GM19240 (cell line): ENCODE data around the gene KCNK5.

ENCODE experiments used
- DNase-seq: peaks from one replicate; pipeline ENCODE4 v3.0.0; 2011; ENCODE audit warnings: low spot score; ENCODE audit not compliant: insufficient read length

Gene KCNK5

DNA sequence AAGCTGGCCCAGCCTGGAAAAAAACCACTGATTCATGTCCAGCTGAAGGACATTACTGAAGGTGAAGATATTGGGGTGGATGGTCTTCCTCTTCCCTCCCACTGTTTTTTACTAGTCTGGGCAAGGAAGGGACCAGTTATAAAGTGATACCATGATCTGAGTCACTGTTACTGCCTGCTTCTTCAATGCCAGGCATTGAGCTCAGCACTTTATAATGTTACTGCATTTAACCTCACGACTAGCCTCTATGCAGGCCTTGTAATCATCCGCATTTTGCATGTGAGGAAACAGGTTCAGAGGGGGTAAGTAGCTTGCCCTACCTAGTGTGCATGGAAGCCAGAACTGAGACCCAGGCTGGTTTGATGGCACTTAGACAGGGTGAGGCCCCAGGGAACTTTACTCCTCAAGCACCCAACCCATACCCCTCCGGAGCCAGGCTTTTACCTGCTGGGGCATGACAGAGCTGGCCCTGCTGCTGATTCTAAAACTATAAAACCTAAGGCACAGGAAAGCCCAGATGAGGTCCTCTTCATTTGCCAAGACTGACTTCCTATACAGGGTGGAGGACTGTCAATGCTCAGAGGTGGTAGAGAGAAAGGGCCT, 11.0 kb upstream of the KCNK5 start:
- DNase-seq: no peak

DNA sequence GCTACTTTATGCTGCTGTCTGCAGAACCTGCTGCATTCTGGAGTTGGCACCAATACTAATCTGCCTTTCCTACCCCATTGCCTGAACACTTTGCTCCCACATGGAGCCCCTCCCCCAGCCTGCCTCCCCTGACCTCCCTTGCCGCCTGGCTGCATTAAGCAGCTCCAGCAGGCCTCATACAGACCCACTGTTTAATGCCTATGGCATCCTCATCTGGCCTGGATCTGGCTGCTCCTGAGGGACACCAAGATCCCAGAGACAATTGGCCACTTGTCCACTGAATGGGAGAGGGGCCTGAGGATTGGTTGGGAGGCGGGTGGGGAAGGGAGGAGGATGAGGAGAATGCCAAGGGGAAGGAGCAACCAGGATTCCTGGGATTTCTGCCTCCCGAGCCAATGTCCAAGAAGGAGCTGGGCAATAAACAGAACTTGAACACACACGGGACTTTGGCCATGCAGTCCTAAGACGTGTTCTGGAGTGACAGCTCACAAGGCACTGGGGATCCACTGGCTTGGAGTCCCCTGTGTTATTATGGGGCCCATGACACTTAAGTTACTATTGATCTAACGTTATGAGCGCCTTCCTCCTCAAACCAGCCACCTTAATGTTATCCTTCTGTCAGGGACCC, 10.4 kb upstream of the KCNK5 start:
- DNase-seq: no peak

DNA sequence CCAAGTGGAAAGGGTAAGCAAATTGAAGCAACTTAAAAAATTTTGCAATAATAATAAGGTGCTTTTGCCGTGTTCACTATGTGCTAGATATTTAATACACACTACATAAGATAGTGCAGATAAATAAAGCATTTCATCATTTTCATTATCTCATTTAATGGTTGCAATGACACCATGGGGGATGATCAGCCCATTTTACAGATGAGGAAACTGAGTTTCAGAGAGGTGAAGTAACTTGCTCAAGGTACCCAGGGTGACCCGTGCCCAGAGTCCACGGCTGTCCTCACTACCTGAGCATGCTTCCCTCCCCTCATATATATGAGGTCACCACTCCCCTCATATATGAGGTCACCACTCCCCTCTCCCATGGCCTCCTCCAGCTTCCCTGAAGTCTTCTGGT, 7.5 kb upstream of the KCNK5 start:
- DNase-seq: no peak

DNA sequence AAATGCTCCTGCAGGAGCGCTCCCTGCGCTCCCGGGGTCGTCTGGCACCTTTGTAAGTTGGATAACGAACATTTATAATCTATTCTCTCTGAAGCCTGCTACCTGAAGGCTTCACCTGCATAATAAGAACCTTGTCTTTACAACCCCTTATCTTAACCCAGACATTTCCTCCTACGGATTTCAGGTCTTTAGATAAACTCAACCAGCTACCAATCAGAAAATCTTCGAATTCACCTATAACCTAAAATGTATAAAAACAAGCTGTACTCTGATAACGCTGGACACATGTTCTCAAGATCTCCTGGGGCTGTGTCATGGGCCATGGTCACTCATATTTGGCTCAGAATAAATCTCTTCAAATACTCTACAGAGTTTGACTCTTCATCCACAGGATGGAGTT, 4.1 kb upstream of the KCNK5 start:
- DNase-seq: no peak

DNA sequence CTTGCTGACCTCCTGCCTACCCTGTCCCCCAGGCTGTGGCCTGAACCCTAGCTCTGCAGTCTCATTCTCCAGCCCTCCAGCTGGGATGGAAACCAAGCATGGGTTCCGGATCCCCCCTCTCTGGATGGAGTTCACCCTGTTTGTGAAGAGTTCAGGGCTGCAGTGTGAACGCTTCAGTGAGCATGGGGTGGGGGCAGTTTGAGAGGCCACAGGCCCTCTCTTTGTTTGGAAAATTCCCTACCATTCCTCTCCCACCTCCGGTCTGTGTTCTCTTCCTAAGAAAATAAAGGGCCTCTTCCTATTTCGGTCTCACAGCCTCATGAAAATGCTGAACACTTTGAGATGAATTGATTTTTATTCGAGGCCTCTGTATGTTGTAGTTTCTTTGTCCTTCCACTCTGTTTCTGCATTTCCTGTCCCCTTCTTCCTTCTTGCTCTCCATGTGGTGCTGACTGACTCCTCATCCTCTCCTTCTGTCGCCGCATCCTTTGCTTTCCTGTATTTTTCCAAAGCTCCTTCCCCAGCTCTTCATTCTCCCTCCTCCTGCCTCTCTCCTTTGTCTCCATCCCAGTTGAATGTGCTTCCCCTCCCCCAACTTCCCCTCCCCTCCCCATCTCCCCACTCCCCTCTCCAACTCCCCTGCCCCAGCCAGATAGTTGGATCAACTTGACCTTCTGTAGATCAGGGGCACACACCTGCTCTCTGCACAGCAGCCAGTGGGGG, 2.4 kb upstream of the KCNK5 start:
- no peak for DNase-seq

- no peak for DNase-seq
Observed at GRCh38 chr6:39230654-39231035, 1.4 kb upstream of the KCNK5 start.

DNA sequence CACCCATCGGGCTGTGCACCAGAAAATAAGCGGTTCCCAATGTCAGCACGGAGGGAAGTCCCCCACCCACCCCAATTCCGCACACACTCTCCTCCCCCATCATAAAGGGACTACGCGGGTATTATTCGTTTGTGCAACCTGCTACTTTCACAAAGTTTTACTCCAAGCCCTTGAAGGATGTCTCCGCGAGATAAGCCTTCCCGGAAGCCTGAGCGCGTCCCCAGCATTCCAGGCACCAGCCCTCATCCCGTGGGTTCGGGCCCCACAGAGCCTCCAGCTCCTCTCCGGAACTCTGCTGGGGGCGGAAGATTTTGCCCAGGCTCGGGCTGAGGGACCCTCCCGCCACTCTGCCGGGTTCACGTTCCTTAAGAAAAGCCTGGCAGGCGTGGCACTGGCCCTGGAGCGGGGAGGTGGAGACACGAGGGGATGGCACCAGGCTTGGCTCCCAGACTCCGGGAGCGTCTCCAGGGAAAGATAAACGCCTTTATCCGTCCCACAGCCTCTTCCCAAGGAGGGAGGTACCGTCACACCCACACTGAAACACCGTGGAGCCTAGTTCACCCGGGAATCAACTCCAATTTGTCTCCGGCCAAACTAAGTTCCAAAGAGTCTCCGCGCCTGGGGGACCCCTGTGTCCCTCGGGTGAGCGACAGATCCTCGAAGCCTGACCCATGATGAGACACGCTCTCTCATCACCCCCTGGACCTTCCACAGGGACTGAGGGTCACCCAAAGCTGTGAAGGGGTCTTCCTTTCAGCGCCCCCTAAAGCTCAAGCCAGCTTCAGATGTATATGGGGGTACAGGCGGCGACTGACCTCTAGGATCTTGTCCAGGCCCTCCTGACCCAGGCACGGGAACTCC, 934 bp downstream of the KCNK5 start:
- DNase-seq: no peak

DNA sequence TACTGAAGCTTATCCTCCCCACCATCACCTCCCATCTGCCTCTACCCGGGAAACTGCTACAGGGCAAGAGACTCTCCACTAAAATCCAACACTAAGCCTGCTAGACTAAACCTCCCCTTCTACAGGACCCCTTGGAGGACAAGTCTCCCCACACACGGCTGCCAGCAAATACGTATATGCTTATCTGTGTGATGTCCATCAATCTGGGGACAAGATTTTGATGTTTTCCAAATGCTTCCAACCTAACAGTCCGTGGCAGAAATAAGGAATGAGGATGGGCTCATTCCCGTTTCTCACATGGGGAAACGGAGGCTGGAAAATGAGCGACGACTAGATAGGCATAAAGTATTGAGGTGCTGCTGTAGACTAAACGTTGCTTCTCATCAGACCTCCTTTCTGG, 1.8 kb downstream of the KCNK5 start:
- DNase-seq: no peak

DNA sequence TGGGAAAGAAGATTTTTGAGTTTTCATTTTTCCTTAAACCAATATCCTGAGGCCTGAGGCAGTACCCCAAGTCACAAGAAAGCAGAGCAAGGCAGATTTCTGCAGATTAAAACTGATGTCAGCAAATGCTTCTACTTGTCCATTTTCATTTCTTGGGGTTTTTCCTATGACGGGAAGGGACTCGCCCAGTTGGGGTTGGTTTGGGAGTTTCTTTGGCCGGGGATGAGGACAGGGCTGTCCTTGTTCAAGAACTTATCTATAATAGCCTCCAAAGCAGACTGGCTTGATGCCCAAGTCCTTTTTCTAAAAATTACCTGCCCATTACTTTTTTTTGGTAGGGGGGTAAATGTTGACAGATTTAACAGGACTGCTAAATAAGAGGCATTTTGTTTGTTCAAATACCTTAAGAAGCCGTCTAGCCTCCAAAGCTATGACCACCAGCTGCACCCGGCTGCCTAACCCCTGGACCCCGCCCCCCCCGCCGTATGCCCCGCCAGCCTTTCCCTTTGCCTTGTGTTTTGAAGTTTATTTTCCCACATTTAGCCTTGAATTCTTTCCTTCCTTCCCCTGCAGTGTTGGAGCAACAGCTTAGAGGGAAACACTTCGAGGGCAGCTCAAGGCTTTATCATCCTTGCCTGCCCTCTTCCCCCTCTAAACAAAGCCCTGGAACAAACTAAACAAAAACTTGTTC, 2.5 kb downstream of the KCNK5 start:
- no peak for DNase-seq

- no peak for DNase-seq
Observed at GRCh38 chr6:39225946-39226437, 3.3 kb downstream of the KCNK5 start.

GRCh38 chr6:39225543-39225942, 3.7 kb downstream of the KCNK5 start:
- DNase-seq: no peak

DNA sequence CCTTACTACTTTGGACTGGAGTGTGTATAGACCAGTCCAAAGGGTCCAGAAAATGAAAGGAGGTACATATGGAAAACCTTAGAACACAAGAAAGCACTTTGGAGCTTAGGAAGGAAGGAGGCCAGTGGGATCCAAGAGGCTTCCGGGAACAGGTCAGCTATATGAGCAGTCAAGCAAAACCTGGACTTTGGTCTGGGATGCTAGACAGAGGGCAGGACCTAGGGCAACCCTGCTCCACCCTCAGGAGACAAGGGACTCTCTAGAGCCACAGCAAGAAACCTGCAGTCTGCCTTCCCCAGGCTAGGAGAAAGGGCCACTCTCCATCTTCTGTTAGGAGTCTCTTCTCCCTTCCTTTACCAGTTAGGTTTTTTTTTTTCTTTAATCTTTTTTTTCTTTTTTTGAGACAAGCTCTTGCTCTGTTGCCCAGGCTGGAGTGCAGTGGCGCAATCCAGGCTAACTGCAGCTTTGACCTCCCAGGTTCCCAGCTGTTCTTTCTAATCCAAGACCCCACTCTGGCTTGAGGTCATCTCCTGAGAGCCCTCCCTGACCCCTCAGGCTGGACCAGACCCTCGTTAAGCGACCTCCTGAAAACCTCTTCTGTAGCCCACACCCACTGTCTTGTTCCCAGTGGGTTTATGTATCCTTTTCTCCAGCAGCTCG, 4.6 kb downstream of the KCNK5 start:
- no peak for DNase-seq

GRCh38 chr6:39224011-39224410, 5.3 kb downstream of the KCNK5 start:
- DNase-seq: no peak

GRCh38 chr6:39223555-39223954, 5.7 kb downstream of the KCNK5 start:
- no peak for DNase-seq

DNA sequence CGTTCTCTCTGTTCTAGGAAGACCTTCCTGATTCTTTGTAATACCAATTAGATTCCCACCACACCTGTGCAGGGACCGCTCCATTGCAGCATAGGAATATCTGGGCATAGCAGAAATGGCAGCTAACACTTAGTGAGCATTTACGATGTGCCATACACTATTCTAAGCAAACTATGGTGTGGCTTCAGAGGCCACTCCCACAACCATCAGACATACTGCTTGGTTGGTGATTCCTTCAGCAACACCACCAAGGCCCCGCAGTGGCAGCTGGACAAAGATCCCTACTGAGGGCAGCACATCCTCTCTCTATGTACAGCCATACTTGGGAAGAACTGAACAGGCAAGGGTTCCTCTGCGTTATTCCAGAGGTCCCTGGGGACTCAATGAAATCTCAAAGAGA, 6.2 kb downstream of the KCNK5 start:
- no peak for DNase-seq

- no peak for DNase-seq
Observed at GRCh38 chr6:39221779-39222641, 7.3 kb downstream of the KCNK5 start.

DNA sequence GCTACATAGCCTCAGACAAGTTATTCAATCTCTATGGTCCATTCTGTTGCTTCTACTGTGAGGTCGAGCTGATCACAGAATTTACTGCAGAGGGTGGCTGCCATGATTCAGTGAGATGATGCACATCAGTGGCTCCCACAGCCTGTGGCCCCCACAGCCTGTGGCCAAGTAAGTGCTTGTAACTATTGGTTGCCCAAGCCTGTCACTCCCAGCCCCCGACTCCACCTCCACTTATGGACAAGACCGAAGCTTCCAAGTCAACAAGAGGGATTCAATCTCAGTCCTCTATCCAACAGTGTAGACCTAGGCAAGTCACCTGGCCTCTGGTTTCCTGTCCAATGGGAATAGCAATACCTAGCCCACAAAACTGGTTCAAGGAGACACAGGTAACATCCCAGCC, 8.2 kb downstream of the KCNK5 start:
- DNase-seq: no peak

GRCh38 chr6:39218868-39219567, 10.3 kb downstream of the KCNK5 start:
- DNase-seq: no peak

DNA sequence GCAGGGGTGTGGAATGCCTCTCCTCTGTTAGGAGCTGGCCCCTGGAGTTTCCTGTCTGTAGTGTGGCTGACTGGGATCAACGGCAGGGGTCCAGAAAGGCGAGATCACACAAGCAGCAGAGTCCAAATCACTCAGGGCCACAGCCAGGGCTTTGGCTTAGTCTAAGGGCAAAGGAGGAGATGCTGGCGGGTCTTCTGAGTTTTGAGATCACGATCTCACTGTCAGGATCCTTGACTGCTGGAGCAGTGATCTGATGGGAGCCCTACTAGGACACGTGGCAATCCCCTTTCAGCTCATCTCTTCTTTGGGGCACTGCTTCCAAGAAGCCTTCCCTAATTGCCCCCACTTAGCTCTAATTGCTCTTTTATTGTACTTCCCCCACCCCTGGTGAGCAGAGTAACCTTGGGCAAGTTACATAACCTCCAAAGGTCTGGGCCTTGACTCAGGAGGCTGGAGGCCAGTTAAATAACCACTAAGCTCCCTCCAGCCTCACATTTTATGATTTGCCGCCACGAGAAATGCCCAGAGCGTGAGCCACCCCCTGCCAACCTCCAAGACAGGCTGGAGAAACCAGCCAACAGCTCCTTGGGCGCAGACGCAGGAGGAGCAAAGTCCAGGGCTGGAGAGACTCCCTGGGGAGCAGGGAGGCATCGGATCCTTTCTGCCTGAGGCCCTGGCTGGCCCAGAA, 12.0 kb downstream of the KCNK5 start:
- no peak for DNase-seq
